ENCODE results near the gene ATP8A2.

ATP8A2 gene

DNA sequence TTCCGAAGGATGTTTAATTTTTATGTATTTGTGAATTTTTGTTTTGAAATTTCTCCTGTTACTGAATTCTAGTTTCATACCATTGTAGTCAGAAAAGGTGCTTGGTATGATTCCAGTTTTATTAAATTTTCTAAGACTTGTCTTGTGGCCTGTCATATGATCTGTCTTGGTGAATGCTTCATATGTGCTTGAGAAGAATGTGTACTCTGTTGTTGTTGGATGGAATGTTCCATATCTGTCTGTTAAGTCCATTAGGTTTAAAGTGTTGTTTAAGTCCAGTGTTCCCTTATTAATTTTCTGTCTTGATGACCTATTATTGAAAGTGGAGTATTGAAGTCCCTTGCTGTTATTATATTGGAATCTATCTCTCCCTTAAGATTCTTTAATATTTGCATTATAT, 273.9 kb downstream of the ATP8A2 start:
- no peak for DNase-seq

DNA sequence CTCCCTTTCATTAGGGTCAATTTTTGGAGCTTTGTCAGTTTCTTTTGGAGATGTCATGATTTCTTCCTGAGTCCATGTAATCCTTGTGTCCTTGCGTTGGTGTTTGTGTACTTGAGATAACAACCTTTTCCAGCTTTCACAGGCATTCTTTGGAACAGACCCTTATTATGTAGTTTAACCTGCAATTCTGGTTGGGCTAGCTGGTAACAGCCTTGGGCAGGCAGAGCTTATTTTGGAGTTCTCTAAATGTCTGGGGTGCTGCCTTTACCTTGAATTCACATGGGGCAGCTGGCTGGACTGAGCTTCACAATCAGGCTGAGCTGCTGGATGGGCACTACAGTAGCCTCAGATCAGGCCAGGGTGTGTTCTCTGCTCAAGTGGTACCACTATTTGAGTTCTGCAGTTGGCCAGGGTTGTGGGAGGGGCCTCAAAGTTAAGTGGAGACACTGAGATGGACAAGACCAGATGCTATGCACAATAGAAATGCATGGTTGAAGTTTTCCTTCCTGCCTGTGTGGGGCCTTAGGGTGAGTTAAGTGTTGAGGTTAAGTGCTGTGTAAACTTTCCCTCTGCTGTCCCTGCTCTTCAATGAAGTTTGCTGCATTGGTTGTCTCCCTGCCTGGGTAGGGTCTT, 277.3 kb downstream of the ATP8A2 start:
- no peak for DNase-seq

DNA sequence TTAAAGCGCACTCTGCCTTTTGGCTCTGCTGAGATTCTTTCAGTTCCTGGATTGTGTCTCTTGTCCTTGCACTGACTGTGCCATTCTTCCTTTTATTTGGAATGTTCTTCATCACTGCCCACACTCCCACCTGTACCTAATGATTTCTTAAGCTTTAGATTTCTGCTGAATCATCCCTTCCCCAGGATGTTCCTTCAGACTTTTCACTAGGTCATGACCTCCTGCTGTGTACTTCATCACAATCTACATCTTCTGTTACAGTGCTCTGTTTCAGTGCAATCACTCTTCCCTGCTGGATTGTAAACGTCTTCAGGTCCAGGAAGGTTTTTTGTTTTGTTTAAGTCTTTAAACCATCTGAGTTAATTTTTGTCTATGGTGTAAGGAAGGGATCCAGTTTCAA, 281.0 kb downstream of the ATP8A2 start:
- no peak for DNase-seq

DNA sequence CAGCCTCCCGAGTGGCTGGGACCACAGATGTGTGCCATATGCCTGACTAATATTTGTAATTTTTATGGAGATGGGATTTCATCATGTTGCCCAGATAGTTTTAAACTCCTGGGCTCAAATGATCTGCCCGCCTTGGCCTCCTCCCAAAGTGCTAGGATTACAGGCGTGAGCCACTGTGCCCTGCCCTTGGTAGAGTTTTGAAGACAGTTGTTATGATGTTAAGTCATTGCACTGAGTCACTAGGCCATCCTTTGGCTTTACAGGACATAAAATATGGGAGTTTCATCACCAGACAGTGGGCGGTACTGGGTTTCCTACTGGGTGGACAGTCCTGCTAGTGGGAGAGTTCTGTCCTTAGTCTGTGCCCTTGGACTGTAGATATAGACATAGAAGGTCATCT, 282.5 kb downstream of the ATP8A2 start:
- no peak for DNase-seq

DNA sequence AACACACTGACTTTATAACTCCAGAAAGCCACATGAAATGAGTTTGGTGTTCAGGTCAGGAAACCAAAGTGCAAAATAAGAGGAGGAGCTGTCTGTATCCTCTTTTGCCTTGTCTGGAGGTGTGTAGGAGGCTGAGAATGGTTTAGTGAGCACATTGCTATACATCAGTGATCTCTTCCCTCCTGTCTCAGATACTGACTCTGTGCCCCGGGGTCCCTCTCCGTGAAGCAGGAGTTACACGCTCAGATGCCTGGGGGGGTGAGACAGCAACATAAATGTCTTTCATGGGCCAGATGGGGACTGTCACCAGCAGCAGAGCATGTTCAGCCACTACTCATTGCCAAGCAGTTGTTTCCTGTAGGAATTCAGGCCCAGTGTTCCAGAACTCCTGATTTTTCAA, 285.4 kb downstream of the ATP8A2 start:
- no peak for DNase-seq

DNA sequence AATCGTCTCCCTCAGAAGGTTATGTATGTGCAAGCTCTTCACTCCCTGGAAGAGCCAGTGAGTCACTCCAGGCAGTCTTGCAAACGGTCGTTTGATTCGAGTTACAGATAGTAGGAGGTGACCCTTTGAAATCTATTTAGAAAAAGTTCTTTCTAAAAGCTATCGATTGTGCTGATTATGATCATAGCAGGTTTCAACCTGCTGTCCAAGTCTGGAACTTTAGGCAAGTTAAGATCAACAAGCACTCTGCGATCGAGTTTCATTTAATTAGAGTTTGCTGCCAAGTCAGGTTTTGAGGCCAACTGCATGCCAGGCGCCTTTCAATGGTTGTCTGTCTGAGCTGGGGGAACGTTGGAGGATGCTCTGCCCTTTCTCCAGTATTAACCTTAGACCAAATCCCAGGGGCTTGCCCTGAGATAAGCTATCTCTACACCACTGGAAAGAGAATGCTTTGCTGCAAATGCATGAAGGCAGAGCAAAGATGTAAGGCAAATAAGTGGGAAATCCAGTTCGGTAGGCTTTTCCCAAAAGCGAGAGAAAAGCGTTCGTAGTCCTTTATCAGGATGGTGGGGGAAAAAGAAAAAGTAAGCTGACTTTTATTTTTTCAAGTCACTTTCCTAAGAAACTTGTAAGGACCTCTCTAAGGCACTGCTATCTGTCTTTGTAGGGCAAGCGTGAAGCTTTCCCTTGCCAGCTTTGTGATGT, 287.5 kb downstream of the ATP8A2 start:
- peak; percentile 59 for DNase-seq

DNA sequence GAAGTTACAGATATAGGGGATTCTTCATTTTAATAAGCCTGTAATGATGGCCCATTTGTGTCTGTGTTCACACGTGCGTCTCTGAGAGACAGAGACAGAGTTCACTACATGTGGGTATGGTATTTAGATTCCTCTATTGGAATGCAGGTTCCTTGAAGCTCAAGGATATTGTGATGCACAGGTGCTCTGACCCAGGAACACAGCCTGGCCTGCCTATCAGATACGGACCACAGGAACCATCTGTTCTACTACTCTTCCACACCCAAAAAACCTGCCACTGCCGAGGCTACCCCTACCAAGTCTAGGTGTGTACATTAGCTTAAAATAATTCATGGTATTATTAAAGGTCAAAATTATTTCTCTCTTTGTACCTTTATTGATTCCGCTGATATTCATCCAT, 289.2 kb downstream of the ATP8A2 start:
- DNase-seq, result no peak

DNA sequence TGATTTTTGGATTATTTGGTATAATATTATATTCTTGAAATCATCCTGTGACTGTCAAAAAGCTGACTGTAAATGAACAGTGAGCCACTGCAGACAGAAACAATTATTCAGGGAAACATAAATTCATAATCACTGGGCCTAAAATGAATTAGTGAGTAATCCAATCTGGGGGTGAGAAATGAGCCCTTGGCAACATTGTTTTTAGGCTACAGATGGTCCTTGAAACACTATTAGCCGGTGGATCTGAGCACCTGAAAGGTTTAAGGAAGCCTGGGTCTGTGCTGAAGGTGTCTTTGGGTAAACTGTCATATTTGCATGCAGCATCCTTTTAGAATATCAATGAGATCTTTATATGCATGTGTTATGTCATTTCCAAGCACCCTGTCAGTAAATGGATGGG, 290.7 kb downstream of the ATP8A2 start:
- no peak for DNase-seq

DNA sequence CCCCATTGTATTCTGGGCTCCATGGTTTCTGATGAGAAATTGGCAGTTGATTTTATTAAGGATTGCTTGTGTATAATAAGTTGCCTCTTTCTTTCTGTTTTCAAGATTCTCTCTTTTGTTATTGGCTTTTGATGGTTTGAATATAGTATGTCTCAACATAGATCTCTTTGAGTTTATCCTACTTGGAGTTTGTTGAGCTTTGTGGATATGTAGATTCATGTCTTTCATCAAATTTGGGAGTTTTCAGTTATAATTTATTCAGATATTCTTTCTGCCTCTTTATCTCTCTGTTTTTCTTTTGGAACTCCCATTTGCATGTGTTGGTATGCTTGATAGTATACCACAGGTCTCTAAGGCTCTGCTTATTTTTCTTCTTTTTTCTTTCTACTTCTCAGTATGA, 296.6 kb downstream of the ATP8A2 start:
- no peak for DNase-seq

DNA sequence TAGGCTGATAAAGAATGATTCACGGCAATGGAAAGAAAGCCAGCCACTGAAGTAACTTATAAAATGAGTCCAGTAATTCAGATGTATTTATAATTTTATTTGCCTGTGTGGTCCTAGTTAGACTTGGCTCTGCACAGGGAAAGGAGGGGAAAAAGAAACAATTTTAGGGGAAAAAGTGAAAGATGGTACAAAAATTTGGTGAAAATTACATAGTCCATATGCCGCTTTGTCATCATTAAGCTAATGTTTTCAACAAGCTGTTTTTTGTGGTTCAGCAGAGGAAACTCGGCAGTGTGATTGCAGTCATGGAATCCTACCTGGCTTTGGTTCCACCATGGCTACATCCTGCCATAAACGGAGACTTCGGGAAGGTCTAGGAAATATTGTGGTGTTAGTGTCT, 301.9 kb downstream of the ATP8A2 start:
- no peak for DNase-seq

DNA sequence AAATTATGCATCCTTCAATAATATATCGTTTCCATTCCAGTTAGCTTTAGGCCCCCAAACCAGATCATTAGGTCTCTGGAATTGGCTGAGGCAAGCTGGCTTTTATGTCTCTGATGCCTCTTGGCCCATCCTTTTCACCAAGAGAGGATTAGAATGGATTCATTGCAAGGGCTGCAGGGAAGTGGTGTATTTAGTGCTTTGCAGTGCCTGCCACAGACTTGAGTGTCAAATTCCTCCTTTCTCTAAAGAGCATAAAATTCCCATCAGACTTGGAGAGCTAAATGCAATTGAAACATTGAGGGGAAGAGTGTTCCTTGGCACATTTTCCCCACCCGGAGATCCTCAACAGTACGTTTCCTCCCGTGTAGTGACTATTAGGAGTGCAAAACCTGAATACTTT, 302.6 kb downstream of the ATP8A2 start:
- no peak for DNase-seq

DNA sequence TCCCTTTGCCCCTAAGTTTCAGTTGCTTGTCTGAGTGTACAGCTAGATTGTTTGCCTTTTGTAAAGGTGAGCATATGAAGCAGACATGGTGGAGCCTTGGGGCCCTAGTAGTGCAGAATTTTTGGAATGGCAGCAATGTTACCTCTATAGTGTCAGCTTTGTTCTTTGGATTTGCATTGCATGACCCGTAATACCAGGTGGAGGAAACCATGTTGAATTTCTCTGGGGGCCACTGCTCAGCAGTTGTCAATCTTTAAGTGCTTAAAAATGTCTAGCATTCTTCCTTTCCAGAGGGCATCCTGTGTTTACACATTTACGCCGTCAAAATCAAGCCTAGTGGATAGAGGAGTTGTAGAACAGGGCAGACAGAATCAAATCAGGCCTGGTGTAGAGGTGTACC, 303.3 kb downstream of the ATP8A2 start:
- DNase-seq, result no peak

DNA sequence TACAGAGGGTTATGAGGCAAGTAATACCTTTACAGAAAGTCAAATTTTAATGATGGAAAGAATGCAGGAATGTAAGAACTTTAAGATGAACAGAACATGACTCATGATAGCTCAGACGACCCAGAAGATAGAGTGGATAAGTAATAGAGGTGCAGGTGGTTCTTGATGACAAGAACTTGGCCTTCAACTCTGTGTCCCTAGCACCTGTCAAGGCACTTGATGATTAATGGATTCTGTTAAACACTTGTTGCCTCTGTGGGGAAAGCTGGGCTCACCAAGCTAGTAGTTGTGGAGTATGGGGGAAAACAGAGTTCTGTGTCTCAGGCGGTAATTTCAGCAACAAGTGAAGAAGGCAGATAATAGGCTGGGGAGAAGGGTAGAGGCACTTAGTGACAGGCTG, 306.2 kb downstream of the ATP8A2 start:
- DNase-seq, result no peak

DNA sequence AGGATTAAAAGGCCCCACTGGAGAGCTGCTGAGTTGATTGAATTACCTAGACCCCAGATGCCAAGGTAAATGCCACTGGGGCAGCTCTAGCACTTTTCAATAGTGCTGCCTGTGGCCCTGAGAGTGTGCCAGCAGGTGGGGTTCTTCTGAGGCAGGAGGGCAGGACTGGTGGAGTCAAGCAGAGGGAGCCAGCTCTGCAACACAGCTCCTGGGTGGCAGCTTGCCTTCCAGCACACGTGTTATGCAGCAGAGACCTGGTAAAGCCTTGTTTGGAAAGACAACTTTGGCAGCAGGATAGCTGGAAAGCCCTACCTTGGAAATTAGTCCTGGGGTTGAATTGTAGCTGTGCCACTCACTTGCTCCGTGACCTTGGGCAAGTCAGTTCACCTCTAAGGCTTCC, 306.6 kb downstream of the ATP8A2 start:
- no peak for DNase-seq

DNA sequence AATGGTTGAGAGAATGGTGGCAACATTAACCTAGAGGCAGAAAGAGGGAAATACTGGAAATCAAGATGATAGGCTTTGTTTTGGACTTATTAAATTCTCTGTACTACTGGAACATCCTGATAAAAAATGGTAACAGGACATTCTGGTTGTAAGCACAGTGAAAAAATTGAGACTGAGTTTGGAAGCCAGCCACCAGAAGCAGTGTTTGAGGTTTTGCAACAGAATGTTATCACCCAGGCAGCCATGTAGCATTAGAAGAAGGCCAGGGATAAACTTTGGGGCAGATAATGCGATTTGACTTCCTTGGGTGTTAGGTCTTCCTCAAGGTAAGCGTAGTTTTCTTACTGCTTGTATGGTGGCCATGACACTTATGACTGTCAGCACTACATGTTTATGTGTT, 307.4 kb downstream of the ATP8A2 start:
- no peak for DNase-seq

DNA sequence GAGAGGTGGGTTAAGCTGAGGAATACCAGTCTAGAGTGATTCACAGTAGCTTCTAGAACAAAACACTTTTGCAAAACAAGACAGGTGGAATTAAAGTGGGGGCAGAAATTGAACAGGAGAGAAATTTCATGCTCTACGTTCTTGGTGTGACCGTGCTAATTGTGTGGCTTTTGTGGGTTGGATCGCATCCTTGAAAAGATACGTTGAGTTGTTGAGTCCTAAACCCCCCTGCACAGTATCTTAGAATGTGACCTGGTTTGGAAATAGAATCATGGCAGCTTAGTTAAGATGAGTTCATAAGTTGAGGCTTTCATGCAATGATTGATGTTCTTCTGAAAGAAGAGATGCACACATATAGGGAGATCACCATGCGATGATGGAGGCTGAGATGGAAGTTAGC, 308.2 kb downstream of the ATP8A2 start:
- DNase-seq, result no peak

DNA sequence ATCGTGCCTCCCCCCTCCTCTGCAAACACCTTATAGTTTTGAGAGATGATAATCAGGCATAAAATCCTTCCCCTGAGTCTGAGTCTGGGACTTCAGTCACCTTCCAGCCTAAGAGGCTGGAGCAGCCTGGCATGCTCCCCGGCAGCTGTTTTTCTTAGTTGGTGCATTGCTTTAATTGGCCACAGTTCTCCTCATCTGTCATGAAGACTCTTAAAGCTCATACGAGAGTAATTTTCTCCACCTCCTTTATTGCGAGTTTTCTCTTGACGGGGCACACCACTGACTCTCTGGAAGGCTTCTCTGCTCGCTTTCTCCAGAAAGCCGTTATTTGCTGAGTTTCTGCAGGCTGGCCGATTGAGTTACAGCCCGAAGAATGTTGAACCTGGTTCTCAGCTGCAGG, 310.5 kb downstream of the ATP8A2 start:
- DNase-seq, result no peak

DNA sequence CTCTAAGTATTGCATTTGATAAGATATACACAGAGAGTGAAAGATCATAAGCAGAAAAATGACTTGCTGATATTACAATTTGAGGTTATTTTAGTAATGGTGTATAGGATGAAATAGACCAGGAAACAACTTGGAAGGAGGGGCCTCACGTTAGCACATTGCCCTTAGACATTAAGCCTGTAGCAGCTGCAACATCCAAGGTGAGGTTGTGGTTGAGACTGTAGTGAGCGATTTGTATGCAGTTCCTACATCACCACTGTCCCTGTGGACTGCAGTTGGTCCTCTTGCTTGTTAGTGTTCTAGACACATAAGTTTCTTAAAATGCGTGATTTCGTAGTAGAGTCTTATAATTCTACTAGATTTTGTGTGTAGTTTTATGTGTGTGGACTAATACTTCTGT, 311.3 kb downstream of the ATP8A2 start:
- no peak for DNase-seq

DNA sequence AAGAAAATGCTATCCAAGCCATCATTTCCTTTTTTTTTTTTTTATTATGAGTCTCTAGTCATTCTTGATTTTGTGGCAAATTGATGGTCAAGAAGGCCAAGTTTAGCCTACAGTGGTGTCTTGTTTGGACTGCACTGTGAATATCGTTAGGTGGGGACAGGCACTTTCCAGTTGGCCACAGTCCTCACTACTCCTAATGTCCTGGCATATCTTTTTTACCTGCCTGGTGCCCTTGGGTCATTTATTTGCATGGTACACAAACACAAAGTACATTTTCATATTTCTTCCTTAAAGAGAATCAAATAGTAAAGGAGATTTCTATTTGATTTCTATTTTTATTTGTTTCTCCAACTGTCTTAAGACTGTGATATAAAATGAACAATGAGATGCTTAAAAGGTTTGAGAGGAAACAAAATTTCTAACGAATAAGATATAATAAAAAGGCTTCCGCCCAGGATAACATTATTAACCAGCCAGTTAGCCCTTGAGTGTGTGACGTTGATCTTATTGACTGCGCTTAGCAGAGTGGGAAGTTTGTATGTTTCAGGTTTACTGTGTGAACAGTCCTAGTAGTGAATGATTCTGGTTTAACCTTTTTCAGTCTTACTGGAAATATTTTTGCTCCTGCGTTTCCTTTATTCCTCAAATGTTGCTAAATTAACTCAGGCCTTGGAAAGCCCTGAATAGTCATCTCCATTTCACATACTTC, 312.0 kb downstream of the ATP8A2 start:
- no peak for DNase-seq

DNA sequence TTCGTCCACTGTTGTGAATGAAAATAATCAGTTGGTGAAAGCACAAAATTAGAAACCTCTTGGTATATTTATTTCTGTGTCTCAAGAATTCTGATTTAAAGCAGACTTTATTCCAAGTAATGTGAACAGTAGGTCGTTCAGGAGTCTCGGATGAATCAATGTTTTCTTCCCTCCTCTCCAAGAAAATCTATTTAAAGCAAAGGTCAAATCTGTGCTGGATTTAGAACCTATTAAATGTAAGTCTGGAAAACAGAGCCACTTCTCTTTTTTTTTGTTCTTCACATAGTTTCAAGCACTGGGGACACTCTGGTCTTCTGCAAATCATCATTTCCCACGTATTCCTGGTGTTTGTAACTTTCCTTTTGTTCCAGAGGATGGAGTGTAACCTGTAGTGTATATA, 312.7 kb downstream of the ATP8A2 start:
- no peak for DNase-seq

DNA sequence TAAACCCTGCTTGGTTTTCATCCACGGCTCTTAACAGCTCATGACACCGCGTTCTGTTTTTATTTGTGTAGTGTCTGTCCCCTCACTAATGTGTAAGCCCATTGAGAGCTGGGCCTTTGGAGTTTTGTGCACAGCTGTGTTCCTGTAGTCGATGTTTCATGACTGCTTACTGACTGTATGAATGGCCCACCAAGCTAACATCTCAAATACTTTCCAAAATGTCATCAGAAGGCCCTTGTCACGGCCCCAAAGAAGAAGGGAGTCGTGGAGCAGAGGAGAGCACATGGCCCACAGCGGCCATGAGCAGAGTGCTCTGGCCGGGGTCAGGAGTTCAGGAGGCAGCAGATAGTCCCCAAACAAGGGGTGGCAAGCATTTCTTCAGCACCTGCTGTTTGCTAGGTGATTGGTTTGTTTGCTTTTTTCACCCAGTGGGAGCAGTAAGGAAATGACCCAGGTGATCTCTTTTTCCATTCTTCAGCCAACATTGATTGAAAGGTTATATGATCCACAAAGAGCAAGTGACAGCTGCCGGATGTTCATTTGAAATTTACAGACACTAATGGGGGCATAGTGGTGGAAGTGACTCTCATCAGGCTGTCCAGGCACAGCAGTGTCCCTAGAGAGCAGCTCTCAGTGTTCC, 315.2 kb downstream of the ATP8A2 start:
- peak; percentile 50 for DNase-seq

DNA sequence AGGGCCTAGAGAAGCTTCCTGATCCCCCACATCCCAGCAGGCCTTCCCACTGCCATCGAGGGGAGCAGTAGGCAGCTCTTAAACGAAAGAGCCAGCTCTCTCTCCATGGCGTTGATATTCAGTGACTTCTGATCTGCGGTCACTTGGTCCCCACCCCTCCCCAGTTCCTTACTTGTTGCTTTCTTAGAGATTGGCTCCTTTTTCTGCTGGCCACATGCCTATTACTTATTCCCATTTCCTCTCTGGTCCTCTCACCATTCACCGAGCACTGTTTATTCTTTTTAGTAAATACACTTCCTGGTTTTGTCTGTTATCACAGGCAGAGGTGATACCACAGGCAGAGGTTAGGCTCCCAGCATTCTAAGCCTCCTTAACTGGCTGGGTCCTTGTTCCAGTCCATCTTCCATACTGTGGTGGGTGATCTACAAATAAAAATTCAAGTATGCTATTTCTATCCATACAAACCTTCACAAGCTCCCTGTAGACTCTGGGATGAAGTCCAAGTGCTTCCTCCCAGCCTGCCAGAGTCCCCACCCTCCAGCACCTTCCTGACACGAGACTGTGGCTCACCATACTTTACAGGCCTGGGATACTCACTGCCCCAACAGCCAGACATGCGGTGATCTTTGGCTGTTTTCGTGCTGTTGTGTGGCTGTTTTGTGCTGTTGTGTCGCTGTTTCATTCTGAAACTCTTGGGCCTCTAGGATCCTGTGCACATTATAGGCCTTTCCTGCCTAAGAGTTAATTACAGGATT, 315.9 kb downstream of the ATP8A2 start:
- peak; percentile 62 for DNase-seq

DNA sequence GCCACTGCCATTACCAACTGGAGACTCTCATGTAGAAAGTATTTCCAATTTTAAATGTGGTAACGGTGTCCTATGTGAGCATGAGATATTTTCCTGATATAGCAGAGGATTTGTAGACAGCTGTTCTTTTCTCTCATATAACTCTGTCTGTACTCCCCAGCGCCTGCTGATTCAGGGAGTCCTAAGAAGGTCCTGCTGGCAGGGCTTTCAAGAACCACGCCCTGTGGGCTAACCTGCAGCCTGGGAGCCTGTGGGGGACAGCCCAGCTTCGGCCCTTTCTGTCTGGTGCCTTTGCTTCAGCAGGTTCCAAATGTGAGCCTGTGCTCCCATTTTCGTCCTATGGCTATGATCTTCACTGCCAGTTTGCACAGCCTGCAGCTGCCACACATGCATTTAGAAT, 316.8 kb downstream of the ATP8A2 start:
- DNase-seq, result no peak
